ENCODE results near the gene CRIP2. TPM values are rescaled to one million over a fixed set of nuclear protein-coding genes. Genes with fewer than 3 reads are reported as not detected.

Gene CRIP2
- total RNA-seq, 1 donor from 2014 or later: 247 TPM

DNA sequence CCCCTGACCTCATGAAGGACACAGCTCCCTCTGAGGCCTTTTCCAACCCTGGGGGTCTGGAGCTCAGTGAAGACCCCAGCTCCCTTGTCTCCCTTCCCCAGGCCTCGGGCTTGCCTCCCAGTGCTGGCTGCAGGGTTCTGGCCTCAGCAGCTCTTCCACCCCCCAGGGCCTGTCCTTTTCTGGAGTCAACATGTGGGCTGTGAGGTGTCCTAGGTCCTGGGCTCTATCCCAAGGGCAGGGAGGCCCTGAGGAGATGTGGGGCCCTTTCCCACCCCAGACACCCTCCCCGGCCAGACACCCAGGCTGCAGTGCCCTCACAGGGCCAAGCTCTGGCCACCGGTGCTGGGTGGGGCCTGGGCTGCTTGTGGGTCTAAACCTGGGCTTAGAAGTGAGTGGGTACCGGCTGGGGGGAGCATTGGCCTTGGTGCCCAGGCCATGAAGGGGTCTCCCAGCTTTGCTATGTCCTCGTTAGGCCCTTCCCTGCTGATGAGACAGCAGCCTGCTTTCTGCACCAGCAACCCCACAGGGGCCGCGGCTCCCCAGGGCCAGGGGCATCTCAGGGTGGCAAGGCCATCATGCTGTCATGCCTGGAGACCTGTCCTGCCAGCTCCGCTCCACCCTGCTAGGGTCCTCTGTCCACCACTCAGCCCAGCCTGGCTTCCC, 2.7 kb upstream of the CRIP2 start:
- Mint-ChIP-seq H3K27ac (ENCODE audit: unreplicated experiment) (no peak overlapping the region), H3K4me1 (ENCODE audit: low read depth) (peaks cover 25% of the 10 kb centered on the region), H3K27me3 (ENCODE audit: low read depth) (no peaks in the 10 kb centered on the region), H3K36me3 (ENCODE audit: low read depth) (no peaks in the 10 kb centered on the region), H3K9me3 (ENCODE audit: low read depth) (no peaks in the 10 kb centered on the region), H3K4me3 (ENCODE audit: unreplicated experiment) (no peak overlapping the region)
- DNase-seq (ENCODE audit: low spot score): no peak
- no peak for TF ChIP-seq CTCF (IDR thresholded peaks at IDR 0.05)

DNA sequence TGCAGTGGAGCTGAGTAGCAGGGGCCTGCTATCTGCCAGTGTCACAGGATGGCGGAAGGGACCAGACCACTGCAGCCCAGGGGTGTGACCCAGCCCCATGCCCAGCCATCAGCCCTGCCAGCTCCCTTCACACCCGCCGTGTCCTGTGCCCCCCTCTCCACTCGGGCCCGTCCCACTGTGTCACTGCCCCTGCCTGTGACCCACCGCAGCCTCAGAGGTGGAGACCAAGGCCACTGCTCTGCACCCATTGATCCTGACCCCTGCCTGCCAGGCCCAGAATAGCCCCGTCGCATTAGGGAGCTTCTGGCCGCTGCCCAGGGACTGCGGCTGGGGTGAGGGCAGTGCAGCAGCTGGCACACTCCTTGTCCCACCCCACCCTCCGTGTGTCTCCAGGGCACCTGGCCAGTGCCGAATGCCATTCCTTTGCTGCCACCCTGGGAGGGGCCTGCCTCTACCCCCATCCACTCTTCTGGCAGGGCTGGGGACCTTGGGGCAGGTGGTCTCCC, 2.1 kb upstream of the CRIP2 start:
- no peaks in the 10 kb centered on the region for H3K27me3 Mint-ChIP-seq (ENCODE audit: low read depth)
- no peak for TF ChIP-seq CTCF (IDR thresholded peaks at IDR 0.05)
- no peak overlapping the region for H3K4me3 Mint-ChIP-seq (ENCODE audit: unreplicated experiment)
- H3K9me3 Mint-ChIP-seq (ENCODE audit: low read depth): no peaks in the 10 kb centered on the region
- peak overlapping the region; percentile 77 for H3K27ac Mint-ChIP-seq (ENCODE audit: unreplicated experiment)
- no peaks in the 10 kb centered on the region for H3K36me3 Mint-ChIP-seq (ENCODE audit: low read depth)
- H3K4me1 Mint-ChIP-seq (ENCODE audit: low read depth): peaks cover 30% of the 10 kb centered on the region
- no peak for DNase-seq (ENCODE audit: low spot score)

DNA sequence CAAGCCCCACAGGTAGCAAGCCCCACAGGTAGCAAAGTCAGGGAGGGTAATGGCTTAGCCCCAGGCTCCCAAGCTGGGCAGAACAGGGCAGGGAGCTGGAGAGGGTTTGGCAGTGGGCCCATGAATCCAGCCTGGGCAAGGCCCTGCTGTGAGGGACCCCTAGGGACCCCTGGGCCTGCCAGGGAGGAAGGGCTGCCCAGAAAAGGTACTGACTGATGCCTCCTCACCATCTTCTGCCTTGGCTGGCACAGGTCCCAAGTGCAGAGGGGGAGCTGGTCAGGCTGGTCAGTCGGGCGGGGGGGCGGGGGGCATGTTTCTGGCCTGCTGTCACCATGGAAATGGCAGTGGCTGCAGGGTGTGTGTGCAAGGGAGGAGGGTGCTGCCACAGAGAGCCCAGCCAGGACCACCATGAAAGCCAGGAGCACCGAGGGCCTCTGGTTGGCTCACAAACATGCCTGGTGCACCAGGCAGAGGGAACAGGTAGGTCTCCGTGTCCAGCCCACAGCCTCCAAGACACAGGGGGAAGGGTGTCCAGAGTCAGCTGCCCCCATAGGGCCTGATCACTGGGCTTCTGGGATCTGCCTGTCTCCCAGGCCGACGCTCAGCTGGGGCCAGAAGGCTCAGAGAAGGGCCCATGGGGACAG, 1.5 kb upstream of the CRIP2 start:
- TF ChIP-seq CTCF (IDR thresholded peaks at IDR 0.05): no peak
- H3K27ac Mint-ChIP-seq (ENCODE audit: unreplicated experiment): peak overlapping the region; percentile 77
- no peaks in the 10 kb centered on the region for H3K27me3 Mint-ChIP-seq (ENCODE audit: low read depth)
- peaks cover 30% of the 10 kb centered on the region for H3K4me1 Mint-ChIP-seq (ENCODE audit: low read depth)
- DNase-seq (ENCODE audit: low spot score): no peak
- H3K9me3 Mint-ChIP-seq (ENCODE audit: low read depth): no peaks in the 10 kb centered on the region
- no peaks in the 10 kb centered on the region for H3K36me3 Mint-ChIP-seq (ENCODE audit: low read depth)
- peak overlapping the region; percentile 31 for H3K4me3 Mint-ChIP-seq (ENCODE audit: unreplicated experiment)

DNA sequence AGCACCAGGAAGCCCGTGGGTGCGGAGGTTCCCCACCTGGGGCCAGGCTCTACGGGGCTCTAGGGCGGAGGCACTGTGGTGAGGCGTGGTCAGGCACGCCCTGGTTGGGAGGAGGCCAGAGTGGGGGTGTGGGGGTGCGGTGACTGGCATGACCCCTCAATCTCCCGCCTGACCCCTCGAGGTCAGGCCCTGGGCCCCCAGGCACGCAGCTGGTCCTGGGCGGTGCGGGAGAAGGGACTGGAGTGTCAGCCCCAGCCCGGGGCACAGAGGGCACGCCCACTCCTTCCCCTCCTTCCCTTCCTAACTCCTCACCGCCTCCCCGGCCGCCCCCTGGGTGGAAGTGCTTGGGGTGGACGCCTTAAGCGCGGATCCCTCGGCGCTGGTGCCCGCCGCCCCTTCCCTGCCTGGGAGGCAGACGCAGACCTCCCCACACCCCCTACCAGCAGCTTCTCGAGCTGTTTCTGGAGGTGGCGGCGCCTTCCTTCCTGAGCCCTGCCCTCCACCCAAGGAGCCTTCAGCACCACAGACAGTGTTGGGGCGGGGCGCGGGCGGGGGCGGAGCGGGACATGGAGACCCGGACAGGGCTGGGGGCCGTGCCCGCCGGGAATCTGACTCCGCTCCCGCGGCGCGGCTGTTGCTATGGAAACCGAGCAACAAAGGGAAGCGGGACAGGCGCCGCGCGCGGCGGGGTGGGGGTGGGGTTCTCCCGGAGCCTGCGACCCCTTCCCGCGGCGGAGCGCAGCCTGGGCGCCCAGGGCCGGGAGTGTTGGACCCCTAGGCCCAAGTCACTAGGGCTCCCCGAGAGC, 741 bp upstream of the CRIP2 start:
- peak overlapping the region; percentile 80 for H3K27ac Mint-ChIP-seq (ENCODE audit: unreplicated experiment)
- H3K27me3 Mint-ChIP-seq (ENCODE audit: low read depth): no peaks in the 10 kb centered on the region
- DNase-seq (ENCODE audit: low spot score): no peak
- H3K4me1 Mint-ChIP-seq (ENCODE audit: low read depth): peaks cover 30% of the 10 kb centered on the region
- TF ChIP-seq CTCF (IDR thresholded peaks at IDR 0.05): no peak
- H3K9me3 Mint-ChIP-seq (ENCODE audit: low read depth): no peaks in the 10 kb centered on the region
- no peaks in the 10 kb centered on the region for H3K36me3 Mint-ChIP-seq (ENCODE audit: low read depth)
- peak overlapping the region; percentile 61 for H3K4me3 Mint-ChIP-seq (ENCODE audit: unreplicated experiment)

Data from chondrocyte (in vitro differentiated cells).